ENCODE measurements around the gene RASAL2.

GRCh38 chr1:178118524-178118923 is 24.6 kb downstream of the RASAL2 start:
- no peak for TF ChIP-seq CTCF (IDR thresholded peaks at IDR 0.05; ENCODE audit: low read depth, low read length)
- TF ChIP-seq EZH2phosphoT487 (IDR thresholded peaks at IDR 0.05; ENCODE audit: low read depth): no peak
